A673 (cell line): Measurements from ENCODE around the gene FGF21. TPM values are rescaled to one million over a fixed set of nuclear protein-coding genes. Genes with fewer than 3 reads are reported as not detected.
A peak's percentile ranks its signal among the peaks of the same experiment; 100 is the strongest.

Experiments used
- BruUV-seq: library from RNA; stranded (reverse); fragments of 400-500 nt; replicated peaks from 2 replicates; lab custom pipeline; 2021; lab: Mats Ljungman, UMichigan
- CTCF ChIA-PET: fragments of 300-600 bp; sonication (Branson Sonifier 250); formaldehyde crosslinking; loops from one replicate; lab custom pipeline; 2022; ENCODE audit warnings: antibody characterized with exemption; lab: Charles Lee
- POLR2A ChIA-PET: fragments of 300-600 bp; sonication (Branson Sonifier 250); formaldehyde crosslinking; loops from one replicate; lab custom pipeline; 2022; ENCODE audit warnings: antibody characterized with exemption; ENCODE audit not compliant: low non-redundant PET; lab: Charles Lee
- DNase-seq: peaks from one replicate; pipeline ENCODE4 v3.0.0-alpha.2; 2015; ENCODE audit warnings: low spot score
- H3K27ac ChIP-seq: fragments of 200-600 bp; sonication (generic); 2 replicates; pipeline ENCODE4 v1.5.1; 2016; ENCODE audit warnings: mixed run types, low read depth, mild to moderate bottlenecking, mixed read lengths, antibody characterized with exemption, low read length; ENCODE audit not compliant: poor library complexity, severe bottlenecking
- H3K27me3 ChIP-seq: fragments of 200-600 bp; sonication (generic); replicated peaks from 2 replicates; pipeline ENCODE4 v1.6.1; 2017; ENCODE audit warnings: mixed run types, low read depth, mild to moderate bottlenecking, mixed read lengths, antibody characterized with exemption, low read length; ENCODE audit not compliant: insufficient read depth, poor library complexity
- H3K36me3 ChIP-seq: fragments of 200-600 bp; sonication (generic); 2 replicates; pipeline ENCODE4 v1.6.1; 2016; ENCODE audit warnings: mixed run types, mild to moderate bottlenecking, mixed read lengths, antibody characterized with exemption, low read length; ENCODE audit not compliant: insufficient read depth, poor library complexity, severe bottlenecking
- H3K4me1 ChIP-seq: fragments of 200-600 bp; sonication (generic); 2 replicates; pipeline ENCODE4 v1.6.1; 2017; ENCODE audit warnings: mixed run types, mild to moderate bottlenecking, mixed read lengths, antibody characterized with exemption, low read length; ENCODE audit not compliant: insufficient read depth, poor library complexity, severe bottlenecking
- H3K4me3 ChIP-seq: fragments of 200-600 bp; sonication (generic); 2 replicates; pipeline ENCODE4 v1.5.1; 2016; ENCODE audit warnings: low read depth, mixed run types, mild to moderate bottlenecking, mixed read lengths, low read length; ENCODE audit not compliant: poor library complexity, severe bottlenecking
- H3K9me3 ChIP-seq: fragments of 200-600 bp; sonication (generic); 2 replicates; pipeline ENCODE4 v1.6.1; 2016; ENCODE audit warnings: mixed run types, low read depth, mild to moderate bottlenecking, mixed read lengths, antibody characterized with exemption, low read length; ENCODE audit not compliant: poor library complexity, severe bottlenecking
- CTCF ChIP-seq: fragments of 300-800, 200-600 bp; sonication (generic); conservative IDR thresholded peaks from 2 replicates; pipeline ENCODE4 v1.5.1; 2017; ENCODE audit warnings: low read depth, mild to moderate bottlenecking, antibody characterized with exemption, low read length, moderate library complexity, mixed read lengths
- EZH2 ChIP-seq: fragments of 200-600 bp; sonication (generic); IDR thresholded peaks from 2 replicates; pipeline ENCODE4 v1.6.1; 2017; ENCODE audit warnings: borderline replicate concordance, low read depth, mild to moderate bottlenecking, mixed read lengths, antibody characterized with exemption, low read length; ENCODE audit not compliant: poor library complexity, severe bottlenecking
- intact Hi-C: fragments of 100-400 bp; cut with micrococcal nuclease; formaldehyde crosslinking; loops from one replicate; pipeline ENCODE4 v1.10.0; 2022; ENCODE audit not compliant: unreplicated experiment
- total RNA-seq: library from RNA; stranded (reverse); gene quantifications from 2 replicates; pipeline ENCODE4 v1.2.3, GENCODE V29; 2021

The FGF21 gene
- total RNA-seq, 1 experiment from 2014 or later, result not detected

- intact Hi-C loops, result no loop called here
- Histone ChIP-seq H3K36me3 (no peaks in the 10 kb centered on the region), H3K9me3 (no peaks in the 10 kb centered on the region), H3K4me1 (peaks cover 21% of the 10 kb centered on the region), H3K27ac (peak within 1 kb of the TSS; percentile 73), H3K4me3 (peak within 1 kb of the TSS; percentile 59), H3K27me3 (no peaks in the 10 kb centered on the region)
- CTCF ChIA-PET, result no interaction called here
- no TSS peak for BruUV-seq
- POLR2A ChIA-PET, result no interaction called here
- TF ChIP-seq EZH2, result no peak
- TF ChIP-seq CTCF, result no peak
- no peak for DNase-seq
Observed at GRCh38 chr19:48740164-48740972, 15.0 kb upstream of the FGF21 start, which contains the start of gene RASIP1. Gene RASIP1 (minus strand): TSS chr19:48740610. CDS start chr19:48740282, 328 bp downstream.

GRCh38 chr19:48741129-48741999 is 14.0 kb upstream of the FGF21 start:
- H3K27me3 ChIP-seq, result no peaks in the 10 kb centered on the region
- no peak overlapping the region for H3K27ac ChIP-seq
- TF ChIP-seq CTCF, result no peak
- no peak for TF ChIP-seq EZH2
- H3K4me1 ChIP-seq, result peaks cover 23% of the 10 kb centered on the region
- H3K4me3 ChIP-seq, result no peak overlapping the region
- no peaks in the 10 kb centered on the region for H3K36me3 ChIP-seq
- CTCF ChIA-PET, result interaction anchor here (0.6 kb wide), 2 partner anchors 381 to 459 kb away, joined by 8 to 9 read pairs; no protein-coding TSS in a partner anchor
- no peaks in the 10 kb centered on the region for H3K9me3 ChIP-seq
- intact Hi-C loops, result no loop called here
- DNase-seq, result peak; percentile 43
- no TSS peak for BruUV-seq
- POLR2A ChIA-PET, result no interaction called here

GRCh38 chr19:48742096-48742495 is 13.2 kb upstream of the FGF21 start:
- DNase-seq, result no peak
- no TSS peak for BruUV-seq
- CTCF ChIA-PET, result interaction anchor here (0.6 kb wide), 1 partner anchor 460 kb away, joined by 8 read pairs; no protein-coding TSS in a partner anchor
- intact Hi-C loops, result no loop called here
- Histone ChIP-seq H3K9me3 (no peaks in the 10 kb centered on the region), H3K4me3 (no peak overlapping the region), H3K27me3 (no peaks in the 10 kb centered on the region), H3K27ac (no peak overlapping the region), H3K4me1 (peaks cover 26% of the 10 kb centered on the region), H3K36me3 (no peaks in the 10 kb centered on the region)
- TF ChIP-seq EZH2, result no peak
- no peak for TF ChIP-seq CTCF
- POLR2A ChIA-PET, result no interaction called here
